HG02938 (cell line): ENCODE results near the gene SLC25A1.

ENCODE experiments used
- ATAC-seq: cut with Tn5 transposase; IDR thresholded peaks from one replicate; pipeline ENCODE4 v1.9.1; 2021; ENCODE audit warnings: mild to moderate bottlenecking, moderate library complexity; ENCODE audit not compliant: unreplicated experiment

The SLC25A1 gene

DNA sequence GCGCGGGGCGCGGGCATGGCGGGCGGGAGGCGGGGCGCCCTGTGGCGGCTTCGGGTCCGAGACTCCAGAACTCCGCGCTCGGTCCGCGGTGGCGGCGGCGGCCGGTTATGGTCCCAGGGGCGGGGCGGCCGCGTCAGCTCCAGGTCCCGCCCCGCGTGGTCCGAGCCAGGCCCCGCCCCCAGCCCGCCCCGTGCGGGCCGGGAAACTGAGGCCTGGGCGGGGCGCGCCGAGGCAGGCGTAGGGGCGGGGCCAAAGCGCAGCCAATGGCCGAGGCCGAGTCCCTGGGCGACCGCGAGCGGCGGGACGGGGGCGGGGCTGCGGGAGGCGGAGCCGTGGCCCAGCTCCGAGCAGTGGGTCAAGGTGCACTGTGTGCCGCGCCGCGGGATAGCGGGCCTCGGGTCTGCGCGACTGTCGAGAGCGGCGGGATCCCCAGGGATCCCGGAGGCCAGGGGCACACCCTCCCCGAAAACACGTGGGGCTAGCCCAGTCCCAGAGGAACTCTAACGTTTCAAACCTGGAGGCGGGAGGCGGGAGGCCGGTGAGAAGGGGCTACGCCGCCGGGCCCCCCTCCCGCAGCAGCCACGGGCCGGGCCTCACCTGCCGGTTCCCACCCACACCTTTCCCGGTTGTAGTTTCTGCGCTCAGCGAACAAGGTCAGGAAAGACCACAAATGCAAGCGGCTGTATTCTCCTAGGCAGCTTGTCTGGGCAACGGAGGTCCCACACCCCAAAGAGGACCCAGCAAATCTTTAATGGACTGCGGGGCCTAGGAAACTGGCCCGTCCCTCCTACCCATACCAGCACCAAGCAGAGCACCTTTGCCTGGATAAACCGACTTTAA, at the start of gene SLC25A1:
TSS of gene SLC25A1 (minus strand) at position 80 of the 840 bp plus-strand sequence. CDS start at position 17, 63 bp downstream.
- ATAC-seq: peak; percentile 45

DNA sequence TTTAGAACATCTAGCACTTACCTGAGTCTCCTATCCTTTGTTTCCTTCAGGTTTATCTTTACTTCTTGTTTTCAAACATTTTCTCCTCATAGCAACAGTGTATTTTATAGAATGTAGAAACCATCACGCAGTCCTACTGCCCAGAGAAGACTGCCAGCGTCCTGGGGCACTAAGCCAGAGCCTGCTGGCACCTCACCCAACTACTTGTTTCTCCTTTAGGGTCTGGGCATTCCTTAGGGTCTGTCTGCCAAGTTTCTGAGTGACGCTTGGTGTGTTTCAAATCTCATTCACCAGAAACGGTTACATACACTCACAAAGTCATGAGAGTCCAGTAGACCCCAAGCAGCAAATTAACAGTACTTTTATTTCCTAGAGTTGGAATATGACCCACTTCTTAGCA, 49.6 kb upstream of the SLC25A1 start:
- ATAC-seq: no peak

DNA sequence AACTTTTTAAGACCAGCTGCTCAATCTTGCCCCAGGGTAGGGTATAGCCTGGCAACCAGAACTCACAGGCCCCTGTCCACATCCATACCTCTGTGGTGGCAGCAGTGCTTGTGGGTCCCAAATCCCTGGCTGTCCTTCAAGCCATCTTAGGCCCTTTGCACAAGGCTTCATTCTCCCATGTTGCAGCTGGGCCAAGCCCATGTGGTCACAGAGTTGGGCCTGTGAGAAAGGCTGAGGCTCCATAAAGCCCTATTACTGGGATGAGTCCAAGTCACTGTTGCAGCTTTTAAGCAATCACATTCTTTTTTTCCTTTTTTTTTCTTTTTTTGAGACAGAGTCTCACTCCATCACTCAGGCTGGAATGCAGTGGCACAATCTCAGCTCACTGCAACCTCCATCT, 47.9 kb upstream of the SLC25A1 start:
- ATAC-seq: no peak

DNA sequence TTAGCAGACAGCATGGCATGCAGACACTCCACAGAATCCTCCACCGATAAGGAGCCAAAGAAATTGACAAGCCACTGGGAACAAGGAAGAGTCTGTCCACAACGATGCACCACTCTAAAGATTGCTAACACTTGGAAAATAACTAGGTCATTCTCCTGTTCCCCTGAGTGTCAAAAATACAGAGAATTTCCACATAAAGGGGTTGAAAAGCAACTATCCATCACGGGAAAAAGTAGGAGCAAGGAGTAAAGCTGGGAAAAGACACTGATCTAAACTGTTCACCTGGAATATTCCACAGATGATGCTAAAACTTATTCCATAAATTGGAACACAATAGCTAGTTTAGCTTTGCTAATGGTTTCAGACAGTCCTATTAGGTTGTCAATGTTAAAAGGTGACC, 47.0 kb upstream of the SLC25A1 start:
- ATAC-seq: no peak

DNA sequence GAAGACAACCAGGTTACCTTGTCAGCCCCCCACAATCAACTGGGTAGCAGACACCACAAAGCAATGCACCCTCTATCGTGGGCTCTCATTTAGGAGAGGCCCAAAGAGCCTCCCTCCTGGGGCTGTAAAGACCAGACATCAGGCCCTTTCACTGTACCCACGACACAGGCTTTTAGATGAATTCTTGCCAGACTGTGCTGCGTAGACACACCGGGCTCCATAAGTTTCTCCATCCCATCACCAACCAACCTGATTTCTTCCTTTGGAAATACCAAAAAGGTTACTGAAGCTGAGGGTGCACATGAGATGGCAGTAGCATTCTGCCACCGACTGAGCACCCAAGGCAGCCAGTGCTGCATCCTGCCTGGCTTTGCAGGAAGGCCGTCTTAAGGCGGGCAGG, 46.4 kb upstream of the SLC25A1 start:
- no peak for ATAC-seq

DNA sequence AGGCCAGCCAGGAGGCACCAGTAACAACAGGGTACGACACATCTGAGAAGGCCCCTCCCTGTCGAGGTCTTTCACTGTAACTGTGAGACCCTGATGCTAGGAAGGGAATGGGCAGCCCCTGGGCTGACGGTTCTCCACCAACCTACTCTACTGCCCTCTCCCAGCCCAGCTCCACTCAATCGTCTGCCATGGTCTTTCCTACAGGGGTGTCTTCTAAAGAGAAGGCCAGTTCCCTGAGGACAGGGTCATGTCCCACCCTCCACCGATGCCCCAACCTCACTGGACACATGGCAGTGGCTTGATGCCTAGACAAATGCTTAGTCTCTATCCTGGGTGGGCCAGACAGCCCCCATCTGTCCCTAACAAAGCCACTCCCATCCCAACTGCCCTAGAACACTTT, 46.0 kb upstream of the SLC25A1 start:
- ATAC-seq: no peak

DNA sequence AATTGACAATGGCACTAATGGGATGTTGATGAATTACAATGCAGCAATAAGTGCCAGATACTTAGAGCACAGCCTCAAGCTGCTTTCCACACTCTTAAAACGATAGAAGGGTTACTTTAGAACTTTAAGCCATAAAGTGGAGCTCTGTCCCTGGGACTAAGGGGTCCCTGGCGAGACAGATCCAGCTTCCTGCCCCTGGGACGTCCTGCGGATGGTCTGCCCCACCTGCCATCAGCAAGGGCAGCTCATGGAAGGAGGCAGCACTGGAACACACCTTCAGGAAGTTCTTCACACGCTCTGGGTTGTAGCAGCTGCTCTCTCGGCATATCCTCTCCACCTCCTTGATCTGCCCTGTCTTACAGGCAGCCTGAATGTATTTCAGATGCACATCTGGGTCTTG, 45.1 kb upstream of the SLC25A1 start:
- ATAC-seq: no peak

DNA sequence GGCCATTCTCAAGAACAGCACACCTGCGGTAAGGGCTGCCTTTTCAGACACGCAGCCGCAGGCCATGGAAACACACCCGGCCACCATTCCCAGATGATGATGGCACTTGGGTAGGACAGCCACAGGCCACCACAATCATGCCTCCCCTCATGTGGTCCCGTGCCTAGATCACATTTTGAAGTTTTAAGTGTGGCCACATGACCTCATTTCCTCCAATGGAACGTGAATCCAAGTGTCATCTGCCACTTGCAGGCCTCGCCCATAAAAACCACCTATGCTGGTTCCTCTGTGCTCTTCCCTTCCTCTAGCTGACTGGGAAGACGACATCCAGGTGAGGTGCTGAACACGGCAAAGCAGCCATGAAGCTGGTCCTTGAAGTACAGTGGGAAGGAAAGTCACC, 44.6 kb upstream of the SLC25A1 start:
- ATAC-seq: no peak

DNA sequence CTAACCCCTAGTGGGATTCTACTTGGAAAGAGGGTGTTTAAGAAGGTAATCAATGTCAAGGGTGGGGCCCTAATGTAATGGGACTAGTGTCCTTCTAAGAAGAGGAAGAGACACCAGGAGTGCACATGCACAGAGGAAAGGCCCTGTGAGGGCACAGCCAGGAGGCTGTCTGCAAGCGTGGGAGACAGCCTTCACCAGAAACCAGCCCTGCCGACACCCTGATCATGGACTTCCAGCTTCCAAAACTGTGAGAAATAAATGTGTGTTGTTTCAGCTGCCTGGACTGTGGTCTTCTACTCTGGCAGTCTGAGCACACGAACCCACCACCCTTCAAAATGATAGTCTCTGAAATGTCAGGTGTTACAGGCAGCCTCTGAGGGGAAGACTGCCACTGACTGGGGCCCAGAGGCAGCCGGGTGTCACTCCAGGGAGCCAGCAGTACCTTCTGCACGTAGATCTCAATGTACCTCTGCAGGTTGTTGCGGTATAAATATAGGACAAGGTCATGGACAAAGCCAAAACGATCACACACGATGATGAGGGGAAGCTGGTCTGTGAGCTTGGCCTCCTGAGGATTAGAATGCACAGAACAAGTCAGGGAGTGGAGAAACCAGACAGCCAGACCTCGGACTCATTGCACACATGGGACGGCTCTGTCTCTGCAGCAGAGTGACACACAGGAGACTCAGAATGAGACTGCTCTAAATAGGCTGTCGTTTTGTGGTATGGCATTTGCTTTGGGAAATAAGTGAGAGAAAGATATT, 43.9 kb upstream of the SLC25A1 start:
- no peak for ATAC-seq

DNA sequence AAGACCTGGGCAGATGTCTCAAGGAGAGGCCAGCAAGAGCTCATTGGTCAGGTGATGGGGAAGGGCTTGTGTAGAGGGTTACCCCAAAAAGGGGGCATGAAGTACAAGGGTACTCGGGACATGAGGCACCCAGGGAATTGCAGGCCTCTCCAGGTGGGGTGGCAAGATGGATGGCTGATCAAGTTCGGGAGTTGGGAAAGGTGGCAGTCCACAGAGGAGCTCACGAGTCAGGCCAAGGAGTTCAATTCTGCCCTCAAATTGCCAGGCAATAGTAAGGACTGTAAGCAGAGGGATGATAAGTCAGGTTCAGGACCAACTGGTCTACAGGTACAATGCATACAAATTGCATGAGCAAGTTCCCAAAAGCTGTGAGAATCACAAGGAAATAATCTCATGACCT, 42.3 kb upstream of the SLC25A1 start:
- ATAC-seq: no peak

DNA sequence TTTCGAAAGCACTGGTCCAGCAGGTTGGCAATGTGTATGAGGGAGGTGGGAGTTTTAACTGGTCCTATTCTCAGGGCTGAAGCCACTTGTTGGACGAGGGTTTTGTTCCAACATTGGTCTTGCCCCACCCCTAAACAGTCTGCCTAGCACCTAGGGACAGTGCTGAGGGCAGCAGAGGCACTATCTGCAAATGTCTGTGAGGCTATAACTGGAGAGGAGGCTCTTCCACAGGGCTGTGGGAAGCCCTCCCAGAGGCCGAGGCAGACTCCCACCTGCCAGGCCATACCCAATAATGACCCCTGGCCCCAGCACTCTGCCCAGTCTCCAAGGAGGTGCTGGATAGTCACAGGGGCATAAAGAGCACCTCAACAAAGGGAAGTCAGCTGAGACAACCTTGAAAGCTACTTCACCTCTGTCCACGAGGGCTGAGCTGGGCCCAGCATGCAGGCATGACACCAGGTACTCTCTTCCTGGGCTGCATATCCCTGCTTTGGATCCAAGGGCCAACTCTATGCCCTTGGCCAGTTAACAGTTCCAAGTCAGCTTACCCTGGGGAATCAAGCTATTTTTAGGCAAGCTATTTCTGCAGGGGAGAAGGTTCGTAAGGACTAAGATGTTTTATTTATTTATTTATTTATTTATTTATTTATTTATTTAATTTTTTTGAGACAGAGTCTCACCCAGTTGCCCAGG, 40.2 kb upstream of the SLC25A1 start:
- ATAC-seq: no peak

DNA sequence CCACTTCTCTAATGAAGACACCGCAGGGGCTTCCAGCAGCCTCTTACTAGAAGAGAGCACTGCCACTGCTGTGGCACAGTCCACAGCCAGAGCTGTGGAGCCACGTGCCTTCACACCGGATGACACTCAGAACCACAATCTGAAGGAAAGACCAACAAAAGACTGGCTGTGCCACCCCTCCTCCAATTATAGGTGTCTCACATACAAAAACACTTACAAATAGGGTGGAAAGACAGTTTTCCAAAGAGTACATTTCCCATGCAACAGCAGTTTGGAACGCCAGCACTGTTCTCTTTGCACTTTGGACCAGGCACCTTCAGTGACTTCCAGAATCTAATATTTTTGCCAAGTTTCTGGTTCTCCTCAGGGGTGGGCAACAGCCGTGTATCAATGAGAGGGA, 38.0 kb upstream of the SLC25A1 start:
- no peak for ATAC-seq

DNA sequence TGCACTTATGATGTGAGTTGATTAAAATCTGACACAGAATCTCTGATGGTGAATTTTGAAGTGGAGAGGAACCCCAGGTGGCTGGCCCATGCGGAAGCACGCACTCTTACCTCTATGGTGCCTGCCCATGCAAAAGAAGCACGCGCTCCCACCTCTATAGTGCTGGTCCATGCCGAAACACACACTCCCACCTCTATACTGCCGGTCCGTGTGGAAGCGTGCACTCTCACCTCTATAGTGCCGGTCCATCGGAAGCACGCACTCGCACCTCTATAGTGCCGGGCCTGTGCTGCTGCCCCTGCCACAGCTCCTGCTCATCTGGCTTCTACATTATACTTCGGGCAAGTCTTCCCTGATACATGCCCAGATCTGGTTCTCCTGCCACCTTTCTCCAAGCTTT, 36.8 kb upstream of the SLC25A1 start:
- ATAC-seq: no peak

DNA sequence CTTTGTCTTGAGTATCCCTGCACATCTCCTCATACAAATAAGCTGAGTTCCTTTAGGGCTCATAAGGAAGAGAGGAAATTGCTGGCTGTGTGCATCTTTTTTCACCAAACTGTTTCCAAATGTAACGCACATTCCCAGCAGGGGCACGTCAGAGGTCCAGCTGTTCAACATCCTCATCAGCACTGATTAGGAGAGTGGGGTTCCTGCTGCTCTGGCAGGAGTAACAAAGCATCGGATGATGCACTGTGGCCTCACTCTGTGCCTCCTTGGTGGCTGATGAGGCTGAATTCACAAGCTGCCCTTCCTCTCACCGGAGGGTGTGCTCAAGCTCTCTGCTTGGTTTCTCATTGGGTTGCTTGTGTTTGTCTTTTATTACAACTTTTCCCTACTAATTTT, 35.5 kb upstream of the SLC25A1 start:
- ATAC-seq: no peak

DNA sequence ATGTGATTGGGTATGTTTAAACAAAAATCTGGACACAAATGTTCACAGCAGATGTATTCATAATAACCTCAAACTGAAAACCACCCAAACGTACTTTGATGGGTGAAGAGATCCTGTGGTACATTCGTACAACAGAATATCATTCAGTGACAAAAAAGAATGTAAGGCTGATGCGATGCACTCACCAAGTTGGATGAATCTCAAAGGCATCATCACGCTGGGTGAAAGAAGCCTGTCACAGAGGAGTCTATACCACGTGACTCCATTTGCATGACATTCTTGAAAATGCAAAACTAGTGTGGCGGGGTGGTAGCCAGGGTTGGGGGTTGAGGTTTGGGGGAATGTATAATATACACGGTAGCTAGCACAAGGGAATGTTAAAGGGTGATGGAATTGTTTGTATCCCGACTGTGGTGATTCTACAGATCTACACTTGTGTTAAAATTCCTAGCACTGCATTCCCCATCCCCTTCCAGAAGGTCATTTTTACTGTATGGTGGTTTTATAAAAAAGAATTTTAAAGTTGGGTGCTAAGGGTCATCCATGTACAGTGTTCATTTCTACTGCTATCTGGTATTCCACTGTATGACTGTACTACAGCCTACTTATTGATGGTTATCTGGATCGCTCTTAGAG, 35.0 kb upstream of the SLC25A1 start:
- ATAC-seq: no peak

DNA sequence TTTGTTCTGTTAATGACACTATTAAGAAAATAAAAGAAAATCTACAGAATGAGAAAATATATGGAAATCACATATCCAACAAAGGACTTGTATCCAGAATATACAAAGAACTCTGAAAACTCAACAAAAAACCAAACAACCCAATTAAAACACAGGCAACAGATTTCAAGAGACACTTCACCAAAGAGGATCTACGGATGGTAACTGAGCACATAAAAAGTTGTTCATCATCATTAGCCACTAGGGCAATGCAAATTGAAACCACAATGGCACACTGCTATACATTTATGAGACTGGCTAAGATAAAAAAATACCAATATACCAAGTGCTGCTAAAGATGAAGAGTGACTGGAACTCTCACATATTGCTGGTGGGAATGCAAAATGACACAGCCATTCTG, 34.5 kb upstream of the SLC25A1 start:
- no peak for ATAC-seq

DNA sequence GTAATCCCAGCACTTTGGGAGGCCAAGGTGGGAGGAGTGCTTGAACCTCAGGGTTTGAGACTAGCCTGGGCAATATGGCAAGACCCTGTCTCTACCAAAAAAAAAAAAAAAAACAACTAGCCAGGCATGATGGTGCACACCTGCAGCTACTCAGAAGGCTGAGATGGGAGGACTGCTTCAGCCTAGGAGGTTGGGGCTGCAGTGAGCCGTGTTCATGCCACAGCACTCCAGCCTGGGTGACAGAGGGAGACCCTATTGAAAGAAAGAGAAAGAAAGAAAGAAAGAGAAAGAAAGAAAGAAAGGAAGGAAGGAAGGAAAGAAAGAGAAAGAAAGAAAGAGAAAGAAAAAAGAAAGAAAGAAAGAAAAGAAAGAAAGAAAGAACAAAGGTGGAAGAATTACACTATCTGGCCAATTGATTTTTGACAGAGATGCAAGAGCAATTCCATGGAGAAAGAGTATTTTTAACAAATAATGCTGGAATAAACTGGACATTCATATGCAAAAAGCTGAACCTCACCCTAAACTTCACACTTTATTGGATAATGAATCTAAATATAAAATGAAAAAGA, 33.9 kb upstream of the SLC25A1 start:
- ATAC-seq: no peak

DNA sequence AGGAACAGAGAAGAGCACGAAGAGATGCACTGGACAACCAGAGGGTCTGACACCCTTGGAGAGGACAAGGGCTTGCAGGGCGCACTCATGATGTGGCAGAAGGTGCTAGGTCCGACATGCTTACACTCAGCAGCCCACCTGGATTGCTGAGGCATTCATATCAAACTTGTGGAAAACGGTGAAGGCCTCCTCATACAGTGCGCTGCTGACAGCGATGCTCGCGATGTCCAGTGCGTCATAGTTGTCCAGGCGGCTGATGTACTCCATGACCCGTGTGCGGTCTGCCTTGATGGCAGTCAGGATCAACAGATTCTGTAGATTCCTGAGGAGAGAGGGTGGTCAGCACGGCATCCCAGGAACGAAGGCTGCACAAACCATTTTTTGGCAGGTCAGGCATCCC, 31.7 kb upstream of the SLC25A1 start:
- ATAC-seq: no peak

DNA sequence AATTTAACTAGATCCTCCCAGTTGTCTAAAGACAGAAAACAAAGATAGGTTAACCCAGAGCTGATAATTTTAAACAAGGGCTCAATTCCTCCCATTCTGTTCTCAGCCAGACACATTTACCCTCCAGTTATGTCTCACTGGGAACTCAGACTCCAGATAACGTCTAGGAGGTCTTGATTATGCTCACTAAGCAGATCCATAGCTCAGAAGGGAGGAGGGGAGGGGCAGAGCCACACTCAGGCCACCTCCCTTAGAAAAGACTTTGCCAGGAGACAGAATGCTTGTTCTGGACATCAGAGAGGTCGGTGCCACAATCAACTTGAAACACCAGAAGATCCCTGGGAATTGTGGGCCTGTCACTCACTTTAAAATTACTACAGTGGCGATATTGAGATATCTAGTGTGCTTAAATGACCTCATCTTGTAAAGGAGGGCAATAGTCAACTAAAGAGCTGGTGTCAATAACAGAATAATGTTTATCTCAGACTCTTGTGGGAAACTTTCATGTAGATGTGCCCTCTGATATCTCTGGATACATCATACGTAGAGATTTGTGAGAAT, 29.8 kb upstream of the SLC25A1 start:
- no peak for ATAC-seq

DNA sequence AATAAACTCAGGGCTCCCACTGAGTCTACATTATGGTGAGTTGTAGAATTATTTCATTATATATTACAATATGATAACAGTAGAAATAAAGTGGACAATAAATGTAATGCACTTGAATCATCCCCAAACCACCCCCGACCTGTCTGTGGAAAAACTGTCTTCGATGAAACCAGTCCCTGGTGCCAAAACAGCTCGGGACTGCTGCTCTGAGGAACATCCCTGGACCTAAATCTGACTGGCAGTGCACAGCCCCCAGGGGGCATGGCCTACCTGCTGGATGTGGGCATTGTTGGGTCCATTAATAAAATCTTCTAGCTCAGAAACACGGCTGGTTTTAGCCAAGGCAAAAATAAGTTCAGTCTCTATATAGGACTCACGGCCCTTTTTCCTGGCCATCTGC, 29.3 kb upstream of the SLC25A1 start:
- ATAC-seq: no peak

DNA sequence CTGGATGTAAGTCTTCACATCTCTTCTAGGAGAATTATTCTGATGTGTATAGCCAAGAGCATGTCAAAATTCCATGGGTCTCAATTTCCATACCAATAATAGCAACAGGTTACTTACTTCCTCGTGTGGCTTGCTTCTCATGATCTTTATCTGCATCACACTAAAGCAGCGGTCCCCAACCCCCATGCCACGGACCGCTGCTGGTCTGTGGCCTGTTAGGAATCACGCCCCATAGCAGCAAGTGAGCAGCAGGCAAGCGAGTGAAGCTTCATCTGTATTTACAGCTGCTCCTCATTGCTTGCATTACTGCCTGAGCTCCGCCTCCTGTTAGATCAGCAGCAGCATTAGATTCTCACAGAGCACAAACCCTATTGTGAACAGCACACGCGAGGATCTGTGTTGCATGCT, 28.9 kb upstream of the SLC25A1 start:
- ATAC-seq: no peak
